Heart left ventricle (tissue), 16 donors: ENCODE results near the gene RPL39. TPM values are rescaled to one million over a fixed set of nuclear protein-coding genes. Genes with fewer than 3 reads are reported as not detected.
A peak's percentile ranks its signal among the peaks of the same experiment; 100 is the strongest.

Source experiments
- ATAC-seq, 4 donors: fragments of 200-7000 bp; cut with Tn5 transposase; one replicate each; pipeline ENCODE4 v1.9.1; 2020 to 2022; ENCODE audit warnings: moderate library complexity in 4 of 4, mild to moderate bottlenecking in 3 of 4, moderate number of reproducible peaks in 1 of 4
- DNase-seq, 5 donors: peaks; one replicate each; pipeline ENCODE4 v3.0.0-alpha.2; 2020
- H3K27ac ChIP-seq, 12 donors: fragments of 200-600 bp; sonication (generic) in 4 of 12; one replicate each; pipeline versions ENCODE4 v1.5.0 to v1.8.0; 2016 to 2022; ENCODE audit warnings: mild to moderate bottlenecking in 2 of 12
- H3K27me3 ChIP-seq, 9 donors: fragments of 200-600 bp; sonication (generic) in 2 of 9; one replicate each; pipeline versions ENCODE4 v1.5.1 to v1.8.0; 2016 to 2022; ENCODE audit warnings: mild to moderate bottlenecking in 3 of 9
- H3K36me3 ChIP-seq, 9 donors: fragments of 200-600 bp; sonication (generic) in 2 of 9; one replicate each; pipeline versions ENCODE4 v1.5.0 to v1.8.0; 2018 to 2022; ENCODE audit warnings: mild to moderate bottlenecking in 2 of 9
- H3K4me1 ChIP-seq, 12 donors: fragments of 200-600 bp; sonication (generic) in 4 of 12; one replicate each; pipeline versions ENCODE4 v1.5.0 to v1.8.0; 2016 to 2022; ENCODE audit warnings: mild to moderate bottlenecking in 3 of 12
- H3K4me3 ChIP-seq, 12 donors: fragments of 200-600 bp; sonication (generic) in 4 of 12; one replicate each; pipeline versions ENCODE4 v1.5.0 to v1.8.0; 2017 to 2022; ENCODE audit warnings: mild to moderate bottlenecking in 9 of 12, moderate library complexity in 4 of 12
- H3K9me3 ChIP-seq, 12 donors: fragments of 200-600 bp; sonication (generic) in 4 of 12; one replicate each; pipeline versions ENCODE4 v1.5.0 to v1.8.0; 2016 to 2022; ENCODE audit warnings: mild to moderate bottlenecking in 1 of 12
- CTCF ChIP-seq, 12 donors: fragments of 200-600 bp; sonication (generic) in 4 of 12; IDR thresholded peaks; one replicate each; pipeline versions ENCODE4 v1.5.0 to v1.8.0; 2018 to 2022; ENCODE audit warnings: antibody characterized with exemption in 12 of 12, mild to moderate bottlenecking in 5 of 12
- POLR2A ChIP-seq, 2 donors: fragments of 450-650 bp; IDR thresholded peaks; one replicate each; pipeline ENCODE4 v1.6.1; 2017; ENCODE audit warnings: antibody characterized with exemption in 2 of 2, mild to moderate bottlenecking in 2 of 2, moderate library complexity in 2 of 2
- WGBS, 4 donors: extraction: QIAGEN DNeasy Blood & Tissue Kit in 2 of 4; methylation state at CpG; one replicate each; pipeline versions ENCODE4 v1.1.5 to v1.1.7; 2013 to 2018; 5-methylcytosine and 5-hydroxymethylcytosine counted together
- intact Hi-C, 10 donors: fragments of 100-400 bp; cut with DNase I; formaldehyde crosslinking; loops; one replicate each; pipeline versions ENCODE4 v1.11.1 to v1.14.2; 2022
- long read RNA-seq, 3 donors: library from polyadenylated mRNA; unstranded; transcript quantifications; one replicate each; pipeline ENCODE4 v2.0.0, GENCODE V29; 2020 to 2021
- polyA plus RNA-seq, 2 donors: library from polyadenylated mRNA; stranded (reverse); fragments of 200-250 nt; gene quantifications; one replicate each; pipeline ENCODE4 v1.2.3, GENCODE V29; 2013
- total RNA-seq, 9 donors: library from RNA; depleted of rRNA in 2 of 9; stranded (reverse); fragments of >200 nt in 2 of 9; fragmentation: NEBNext Ultra II Directional in 3 of 9; extraction: Animal tissue kit (Norgen Biotek cat#: 25700) in 3 of 9; gene quantifications; one replicate each; pipeline versions ENCODE4 v1.1.0 to v1.2.4, GENCODE V29; 2016 to 2023
- donor health status: ischemic (EF 13 %, LVEDD 7.1; RV severe dilation, severe dysfunction).
- donor health status: healthy with polysubstance abuse.
- donor health status: DM: no; HTN: yes; CAD: no.
- donor health status: DM: no; HTN: no; CAD: no.
- donor health status: ischemic (EF 25% LVEDD 6.9; RV normal size, moderate dysfunction).
- donor health status: ischemic (EF 25% LVEDD 5.7; RV mildly dilated, moderate dysfunction).
- donor health status: healthy.
- donor health status: DM: yes; HTN: yes; CAD: no.
- donor health status: ischemic (EF 35%, LVEDD 5.7; RV mildly dilated, moderate dysfunction).
- donor health status: nonischemic (EF 11% LVEDD 7.7; RV severe dilation, severe dysfunction).
- donor health status: DM: yes; HTN: yes; CAD: no.
- donor health status: PGD.
- donor health status: ischemic (EF 29% LVEDD 5.4; RV normal size, mild dysfunction).
- donor health status: nonischemic (EF 23%, LVEDD 6.1; RV moderate dilation, normal function).

The RPL39 gene
- total RNA-seq, result 1,000 to 10,000 TPM in 8 of 9 donors, 100 to 1,000 TPM in 1; 933 to 1,886 (median 1,201) TPM
- 1,000 to 10,000 TPM; 3,082 to 4,859 TPM for polyA plus RNA-seq
- long read RNA-seq, donor 1, transcript RPL39-201 (3 exons, 401 nt), result major isoform, 113 of 117 reads
- long read RNA-seq, donor 1, partial matches to known transcripts, result 0 of 117 reads
- long read RNA-seq, donor 1, other reads (novel, unspliced or antisense), result 4 of 117 reads
- long read RNA-seq, donor 2, transcript RPL39-201 (3 exons, 401 nt), result major isoform, 132 of 132 reads
- long read RNA-seq, donor 2, partial matches to known transcripts, result 0 of 132 reads
- long read RNA-seq, donor 2, other reads (novel, unspliced or antisense), result 0 of 132 reads
- long read RNA-seq, donor 3, transcript RPL39-201 (3 exons, 401 nt), result major isoform, 140 of 140 reads
- long read RNA-seq, donor 3, partial matches to known transcripts, result 0 of 140 reads
- long read RNA-seq, donor 3, other reads (novel, unspliced or antisense), result 0 of 140 reads

GRCh38 chrX:119791437-119792231, at the start of gene RPL39:
Gene RPL39 (minus strand): TSS chrX:119791630. CDS start chrX:119791576, 54 bp downstream.
- Histone ChIP-seq H3K4me1 (peaks cover 0 to 45% (median 16%) of the 10 kb centered on the region in 12 donors), H3K9me3 (no peaks in the 10 kb centered on the region), H3K36me3 (peaks cover 0 to 31% (median 26%) of the 10 kb centered on the region in 9 donors), H3K4me3 (peak within 1 kb of the TSS; percentile 54 to 97 (median 74)), H3K27ac (peak within 1 kb of the TSS; percentile 85 to 99 (median 94)), H3K27me3 (no peaks in the 10 kb centered on the region)
- DNase-seq (peak; percentile 84 to 90 (median 87)), ATAC-seq (peak; percentile 97 to 98 (median 97))
- TF ChIP-seq CTCF (IDR thresholded peaks at IDR 0.05) (no peak), POLR2A (IDR thresholded peaks at IDR 0.05) (peak in 1 of 2 donors; percentile 45)
- 0 to 50% (median 19%) methylated on average over 55 to 58 of the region's 58 CpGs for WGBS, 4 donors
- intact Hi-C loops, result loop anchor here in 6 of 10 donors (5.0 to 10.0 kb wide), 4 partner anchors 61 to 81 kb away; partner anchors contain the start of genes UPF3B (in 4 of the 6), NDUFA1 (in 1 of the 6) and RNF113A (in 1 of the 6)

- no peak for DNase-seq
- ATAC-seq, result no peak
- WGBS, 4 donors, result 69 to 91% (median 81%) methylated on average over 3 of the region's 3 CpGs
- no peak overlapping the region for H3K4me3 ChIP-seq
- no peak overlapping the region for H3K27ac ChIP-seq
- no peaks in the 10 kb centered on the region for H3K9me3 ChIP-seq
- peaks cover 0 to 80% (median 65%) of the 10 kb centered on the region in 9 donors for H3K36me3 ChIP-seq
- TF ChIP-seq POLR2A (IDR thresholded peaks at IDR 0.05) (no peak), CTCF (IDR thresholded peaks at IDR 0.05) (no peak)
- intact Hi-C loops, result no loop called here
- H3K27me3 ChIP-seq, result no peaks in the 10 kb centered on the region
- no peaks in the 10 kb centered on the region for H3K4me1 ChIP-seq
These were observed 42.5 kb upstream of the RPL39 start for GRCh38 chrX:119833905-119834304.

- no peak overlapping the region for H3K4me3 ChIP-seq
- no peak overlapping the region for H3K27ac ChIP-seq
- intact Hi-C loops, result no loop called here
- H3K9me3 ChIP-seq, result no peaks in the 10 kb centered on the region
- peaks cover 0 to 32% (median 16%) of the 10 kb centered on the region in 9 donors for H3K36me3 ChIP-seq
- WGBS, 4 donors, result 85 to 96% (median 92%) methylated on average over 5 of the region's 5 CpGs
- TF ChIP-seq CTCF (IDR thresholded peaks at IDR 0.05) (no peak), POLR2A (IDR thresholded peaks at IDR 0.05) (no peak)
- H3K27me3 ChIP-seq, result no peaks in the 10 kb centered on the region
- DNase-seq (no peak), ATAC-seq (no peak)
- H3K4me1 ChIP-seq, result no peaks in the 10 kb centered on the region
These were observed 37.0 kb upstream of the RPL39 start for GRCh38 chrX:119828446-119828845.
